ENCODE measurements around the gene PTPRG. TPM values are rescaled to one million over a fixed set of nuclear protein-coding genes. Genes with fewer than 3 reads are reported as not detected.

The PTPRG gene
- total RNA-seq, 2 donors from 2014 or later, result 76.5 to 108 TPM

- H3K9ac ChIP-seq (ENCODE audit: extremely low read depth, low read length, poor library complexity, severe bottlenecking), result no peak overlapping the region
- no peaks in the 10 kb centered on the region for H3K27me3 ChIP-seq (ENCODE audit: control insufficient read depth, insufficient read depth, low read length, poor library complexity, severe bottlenecking)
- H3K4me1 Mint-ChIP-seq, result peaks cover 13% of the 10 kb centered on the region
- no peaks in the 10 kb centered on the region for H3K36me3 ChIP-seq (ENCODE audit: control insufficient read depth, insufficient read depth, low read length)
- H3K36me3 Mint-ChIP-seq (ENCODE audit: low read depth), result no peaks in the 10 kb centered on the region
- no peaks in the 10 kb centered on the region for H3K9me3 ChIP-seq (ENCODE audit: control insufficient read depth, low read length)
- TF ChIP-seq CTCF (conservative IDR thresholded peaks at IDR 0.05), result no peak
- no peaks in the 10 kb centered on the region for H3K9me3 Mint-ChIP-seq
- no peak overlapping the region for H3K4me3 ChIP-seq (ENCODE audit: low read length)
- no peaks in the 10 kb centered on the region for H3K27me3 Mint-ChIP-seq (ENCODE audit: insufficient read depth)
- H3K4me3 Mint-ChIP-seq, result no peak overlapping the region
- H3K4me1 ChIP-seq (ENCODE audit: control insufficient read depth, insufficient read depth, low read length), result no peaks in the 10 kb centered on the region
- H3K27ac Mint-ChIP-seq, result no peak overlapping the region
- no peak for DNase-seq
- no peak overlapping the region for H3K27ac ChIP-seq (ENCODE audit: low read depth, low read length)
These were observed 485.0 kb downstream of the PTPRG start for GRCh38 chr3:62046326-62046725.

DNA sequence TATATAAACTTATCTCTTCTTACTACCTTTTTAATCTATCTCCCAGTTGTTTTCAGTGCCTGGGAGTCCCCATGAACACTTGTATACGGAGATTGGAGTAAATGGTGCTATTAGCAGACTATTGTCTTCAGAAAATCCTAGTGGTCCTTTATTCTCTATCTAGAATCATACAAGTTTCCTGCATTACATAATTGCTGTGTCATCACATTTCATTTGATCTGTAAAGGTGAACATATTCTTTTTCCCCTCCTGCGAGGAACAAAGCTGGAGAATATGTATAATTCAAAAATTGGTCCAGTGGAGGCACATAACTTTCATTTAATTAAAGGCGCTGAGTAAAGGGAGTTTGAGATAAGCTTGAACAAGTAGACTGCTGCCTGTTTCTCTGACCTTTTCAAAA lies 487.2 kb downstream of the PTPRG start:
- Mint-ChIP-seq H3K36me3 (ENCODE audit: low read depth) (no peaks in the 10 kb centered on the region), H3K9me3 (no peaks in the 10 kb centered on the region), H3K4me1 (peaks cover 8% of the 10 kb centered on the region), H3K27me3 (ENCODE audit: insufficient read depth) (no peaks in the 10 kb centered on the region), H3K27ac (no peak overlapping the region), H3K4me3 (no peak overlapping the region)
- H3K4me3 ChIP-seq (ENCODE audit: low read length), result no peak overlapping the region
- no peak for DNase-seq
- H3K27ac ChIP-seq (ENCODE audit: low read depth, low read length), result no peak overlapping the region
- H3K27me3 ChIP-seq (ENCODE audit: control insufficient read depth, insufficient read depth, low read length, poor library complexity, severe bottlenecking), result no peaks in the 10 kb centered on the region
- H3K4me1 ChIP-seq (ENCODE audit: control insufficient read depth, insufficient read depth, low read length), result no peaks in the 10 kb centered on the region
- WGBS, 2 experiments (ENCODE audit: insufficient coverage in 1 of 2, insufficient read length in 1 of 2), result 96 to 100% methylated on average over 1 to 3 of the region's 3 CpGs
- TF ChIP-seq CTCF (conservative IDR thresholded peaks at IDR 0.05), result no peak
- H3K9ac ChIP-seq (ENCODE audit: extremely low read depth, low read length, poor library complexity, severe bottlenecking), result no peak overlapping the region
- no peaks in the 10 kb centered on the region for H3K36me3 ChIP-seq (ENCODE audit: control insufficient read depth, insufficient read depth, low read length)
- H3K9me3 ChIP-seq (ENCODE audit: control insufficient read depth, low read length), result no peaks in the 10 kb centered on the region

DNA sequence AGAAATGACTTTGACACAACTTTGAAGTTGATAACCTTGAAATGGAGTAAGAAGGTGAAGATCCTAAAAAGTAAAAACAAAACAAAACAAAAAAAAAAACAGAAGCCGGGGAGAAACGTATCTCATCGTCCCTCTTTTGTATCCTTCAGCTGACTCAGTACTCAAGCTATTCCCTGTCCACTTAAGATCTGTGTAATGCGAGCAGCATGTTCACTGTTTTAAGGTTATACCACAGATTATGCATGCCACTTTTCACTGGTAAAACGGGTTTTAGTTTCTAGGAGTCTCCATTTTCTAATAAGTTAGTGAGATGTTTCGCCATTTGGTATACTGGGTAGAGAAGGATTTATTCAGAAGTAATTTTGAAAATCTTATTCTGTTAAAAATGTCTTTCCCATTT lies 487.7 kb downstream of the PTPRG start:
- Mint-ChIP-seq H3K36me3 (ENCODE audit: low read depth) (no peaks in the 10 kb centered on the region), H3K9me3 (no peaks in the 10 kb centered on the region), H3K4me3 (no peak overlapping the region), H3K27me3 (ENCODE audit: insufficient read depth) (no peaks in the 10 kb centered on the region), H3K4me1 (peaks cover 10% of the 10 kb centered on the region), H3K27ac (no peak overlapping the region)
- Histone ChIP-seq H3K9ac (ENCODE audit: extremely low read depth, low read length, poor library complexity, severe bottlenecking) (no peak overlapping the region), H3K27ac (ENCODE audit: low read depth, low read length) (no peak overlapping the region), H3K36me3 (ENCODE audit: control insufficient read depth, insufficient read depth, low read length) (no peaks in the 10 kb centered on the region), H3K9me3 (ENCODE audit: control insufficient read depth, low read length) (no peaks in the 10 kb centered on the region), H3K4me1 (ENCODE audit: control insufficient read depth, insufficient read depth, low read length) (no peaks in the 10 kb centered on the region), H3K4me3 (ENCODE audit: low read length) (no peak overlapping the region), H3K27me3 (ENCODE audit: control insufficient read depth, insufficient read depth, low read length, poor library complexity, severe bottlenecking) (no peaks in the 10 kb centered on the region)
- DNase-seq, result no peak
- 87 to 88% methylated on average over 5 to 6 of the region's 6 CpGs for WGBS, 2 experiments (ENCODE audit: insufficient coverage in 1 of 2, insufficient read length in 1 of 2)
- TF ChIP-seq CTCF (conservative IDR thresholded peaks at IDR 0.05), result no peak
